ENCODE data around the gene AFP. TPM values are rescaled to one million over a fixed set of nuclear protein-coding genes. Genes with fewer than 3 reads are reported as not detected.

AFP gene
- total and polyA plus RNA-seq, 2 of the 8 experiments (the other 6 are each of a cell fraction or from before 2014, with no cell fraction given), result 6.1 to 10.4 TPM

- TF ChIP-seq CHD7 (IDR thresholded peaks at IDR 0.05; ENCODE audit: insufficient replicate concordance, low read length) (no peak), GTF2F1 (IDR thresholded peaks at IDR 0.05; ENCODE audit: borderline replicate concordance, low read depth, low read length) (no peak), RBBP5 (IDR thresholded peaks at IDR 0.05; ENCODE audit: borderline replicate concordance, low read depth, low read length) (no peak), CHD2 (IDR thresholded peaks at IDR 0.05; ENCODE audit: low read length) (no peak), NRF1 (IDR thresholded peaks at IDR 0.05; ENCODE audit: low read depth, low read length) (no peak), JUND (IDR thresholded peaks at IDR 0.05; ENCODE audit: low read length) (no peak), SIX5 (IDR thresholded peaks at IDR 0.05; ENCODE audit: low read depth, low read length) (no peak), RXRA (IDR thresholded peaks at IDR 0.05; ENCODE audit: insufficient read depth, low read depth, low read length) (no peak), RAD21 (IDR thresholded peaks at IDR 0.05 in 1 of 2, conservative IDR thresholded peaks at IDR 0.05 in 1 of 2; ENCODE audit: low read depth in 2 of 2, low read length in 2 of 2) (no peak), E2F6 (IDR thresholded peaks at IDR 0.05) (no peak)
These were observed 9.4 kb upstream of the AFP start (continued) for GRCh38 chr4:73426666-73427065.
